Fibroblast of lung (primary cell): ENCODE measurements around the gene TBC1D8.

Source experiments
- CTCF ChIP-seq, 2 donors: IDR thresholded peaks in 1 of 2; conservative IDR thresholded peaks in 1 of 2; 1 replicate in 1 of 2; 2 replicates in 1 of 2; pipeline ENCODE4 v1.5.1; 2011 to 2012; ENCODE audit warnings: low read length in 2 of 2, control low read depth in 1 of 2, inconsistent platforms in 1 of 2, low read depth in 1 of 2, mild to moderate bottlenecking in 1 of 2
- EZH2 ChIP-seq: IDR thresholded peaks from 2 replicates; pipeline ENCODE4 v1.5.1; 2012; ENCODE audit warnings: low read length, control low read depth, mild to moderate bottlenecking; ENCODE audit errors: missing control alignments

GRCh38 chr2:101200676-101201075 is 49.5 kb upstream of the TBC1D8 start:
- no peak for TF ChIP-seq CTCF (conservative IDR thresholded peaks at IDR 0.05 in 1 of 2, IDR thresholded peaks at IDR 0.05 in 1 of 2; ENCODE audit: low read depth in 1 of 2, low read length in 2 of 2)
- no peak for TF ChIP-seq EZH2
